GM12878 (cell line): Measurements from ENCODE around the gene USP46.
A peak's percentile ranks its signal among the peaks of the same experiment; 100 is the strongest.

Experiments used
- IKZF1 ChIP-seq: fragments of 450-650 bp; conservative IDR thresholded peaks from 2 replicates; pipeline ENCODE4 v1.6.1; 2017; ENCODE audit warnings: antibody characterized with exemption, mild to moderate bottlenecking
- POLR2AphosphoS5 ChIP-seq: IDR thresholded peaks from 2 replicates; pipeline ENCODE4 v1.6.1; 2011; ENCODE audit warnings: mild to moderate bottlenecking, low read length, inconsistent platforms

DNA sequence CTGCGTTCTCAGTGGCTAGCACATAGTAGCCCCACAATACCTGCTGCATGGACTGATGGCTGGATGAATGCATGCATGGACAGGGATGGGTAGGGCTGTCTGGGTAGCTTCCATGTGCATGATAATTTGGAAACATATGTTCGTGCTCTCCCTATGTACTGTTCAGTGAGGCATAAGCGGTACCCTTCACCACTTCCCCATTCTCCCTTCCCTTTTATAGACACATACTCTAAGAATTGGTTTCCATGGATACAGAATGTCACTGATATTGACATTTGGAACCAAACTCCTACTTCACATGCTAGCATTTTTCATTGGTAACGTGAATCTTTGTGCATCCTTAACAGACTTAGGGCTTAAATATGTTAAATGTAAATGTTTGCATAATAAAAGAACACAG is 20.4 kb downstream of the USP46 start:
- TF ChIP-seq IKZF1 (0 out of 2 replicates have a peak, but pooled peaks have one; percentile 25), POLR2AphosphoS5 (no peak)
